ENCODE results near the gene CRHR2.

Gene CRHR2

DNA sequence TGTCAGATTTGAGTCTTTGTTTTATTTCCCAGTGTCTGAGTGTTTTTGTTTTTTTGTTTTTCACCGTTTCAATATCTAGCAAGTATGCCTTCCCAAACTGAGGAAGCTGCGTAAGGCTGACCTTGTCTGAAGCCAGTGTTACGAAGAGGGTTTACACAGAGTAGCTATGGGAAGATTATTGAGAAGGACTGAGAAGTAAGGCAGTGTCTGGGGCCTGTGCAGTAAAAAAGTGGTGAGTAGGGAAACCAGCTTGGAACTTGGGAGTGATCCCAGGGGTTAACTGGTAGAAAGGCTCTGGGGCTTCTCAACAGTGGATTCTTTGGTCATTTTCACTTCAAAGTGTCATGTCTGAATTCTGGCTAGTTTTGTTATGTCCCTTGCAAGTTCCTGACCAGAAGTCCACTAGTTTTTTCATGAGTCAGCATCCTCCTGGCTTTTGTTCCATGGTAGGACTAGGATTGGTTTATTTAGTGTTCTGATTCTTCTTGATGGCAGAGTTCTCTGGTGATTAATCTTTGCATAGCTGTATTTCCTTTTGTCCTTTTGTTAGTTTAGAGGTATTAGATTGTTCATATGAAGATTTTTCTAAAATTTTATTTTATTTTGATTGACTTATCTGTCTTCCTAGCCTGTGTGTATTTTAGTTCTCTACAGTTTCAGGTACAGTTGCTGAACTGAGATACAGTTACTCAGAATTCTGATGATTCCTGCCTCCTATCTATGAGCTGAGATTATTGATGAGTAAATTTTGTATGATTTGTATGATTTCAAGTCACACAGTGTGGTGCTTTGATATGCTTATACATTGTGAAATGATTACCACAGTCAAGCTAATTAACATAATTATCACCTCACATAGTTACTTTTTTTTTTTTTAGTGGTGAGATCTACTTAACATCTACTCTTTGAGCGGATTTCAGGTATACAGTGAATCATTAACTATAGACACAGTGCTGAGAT lies 68.6 kb downstream of the CRHR2 start:
- DNase-seq, result no peak

GRCh38 chr7:30612658-30613265 lies 69.5 kb downstream of the CRHR2 start:
- DNase-seq, result no peak

GRCh38 chr7:30605832-30606231 lies 76.4 kb downstream of the CRHR2 start:
- DNase-seq, result no peak

DNA sequence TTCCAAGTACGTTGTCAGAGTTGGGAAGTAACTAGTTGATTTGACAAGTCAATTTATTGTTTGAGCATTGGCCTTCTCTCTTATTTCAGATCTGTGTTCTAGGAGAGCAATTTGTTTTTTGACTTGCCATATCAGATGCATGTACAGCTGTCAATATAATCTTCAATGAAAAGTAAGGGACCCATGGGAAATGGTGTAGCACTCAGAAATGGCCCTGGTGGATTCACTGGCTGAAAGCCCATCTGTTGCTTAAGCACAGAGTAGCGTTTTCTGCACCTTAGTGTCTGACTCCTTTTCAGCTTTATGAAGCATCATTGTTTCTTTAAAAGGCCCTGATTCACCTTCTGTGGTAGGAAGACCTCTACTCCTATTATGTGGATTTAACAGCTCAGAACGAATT lies 77.4 kb downstream of the CRHR2 start:
- no peak for DNase-seq

Data from inflammatory macrophage treated with lipopolysaccharide for 4 hours (primary cell).